ENCODE results near the gene CLDN6. TPM values are rescaled to one million over a fixed set of nuclear protein-coding genes. Genes with fewer than 3 reads are reported as not detected.

Gene CLDN6
- polyA plus RNA-seq, 1 experiment: 0.12 TPM

- peak overlapping the region; percentile 59 for H3K4me3 ChIP-seq (ENCODE audit: low read depth, low read length)
- H3K36me3 ChIP-seq (ENCODE audit: control insufficient read depth, insufficient read depth, low read length): peaks cover 28% of the 10 kb centered on the region
- DNase-seq (ENCODE audit: low read depth): peak; percentile 49
- ChIA-PET POLR2A (interaction anchor here (0.5 kb wide), 1 partner anchor 502 kb away, joined by 3 read pairs; no protein-coding TSS in a partner anchor), CTCF (interaction anchor here (0.8 to 6.3 kb wide), 6 partner anchors 8 to 155 kb away, joined by 3 to 78 read pairs (median 4); no protein-coding TSS in a partner anchor)
- no peaks in the 10 kb centered on the region for H3K27me3 ChIP-seq (ENCODE audit: control insufficient read depth, insufficient read depth, low read length)
- TF ChIP-seq CTCF (IDR thresholded peaks at IDR 0.05; ENCODE audit: insufficient read depth, low read depth, low read length): no peak
Measured at GRCh38 chr16:3023415-3023668, 5.4 kb upstream of the CLDN6 start.

- Histone ChIP-seq H3K36me3 (ENCODE audit: control insufficient read depth, insufficient read depth, low read length) (peaks cover 28% of the 10 kb centered on the region), H3K4me3 (ENCODE audit: low read depth, low read length) (peak overlapping the region; percentile 59), H3K27me3 (ENCODE audit: control insufficient read depth, insufficient read depth, low read length) (no peaks in the 10 kb centered on the region)
- ChIA-PET CTCF (interaction anchor here (0.8 to 6.3 kb wide), 7 partner anchors 9 to 155 kb away, joined by 3 to 78 read pairs (median 5); no protein-coding TSS in a partner anchor), POLR2A (interaction anchor here (0.5 kb wide), 1 partner anchor 502 kb away, joined by 3 read pairs; no protein-coding TSS in a partner anchor)
- no peak for DNase-seq (ENCODE audit: low read depth)
- no peak for TF ChIP-seq CTCF (IDR thresholded peaks at IDR 0.05; ENCODE audit: insufficient read depth, low read depth, low read length)
Measured at GRCh38 chr16:3022684-3023414, 4.9 kb upstream of the CLDN6 start.

- POLR2A ChIA-PET: interaction anchor here (0.6 to 1.0 kb wide), 2 partner anchors 113 to 702 kb away, joined by 4 to 15 read pairs; partner anchors contain the start of gene ZNF213
- H3K27me3 ChIP-seq (ENCODE audit: control insufficient read depth, insufficient read depth, low read length): no peaks in the 10 kb centered on the region
- CTCF ChIA-PET: interaction anchor here (1.2 to 6.3 kb wide), 6 partner anchors 9 to 154 kb away, joined by 4 to 78 read pairs (median 10); no protein-coding TSS in a partner anchor
- no peak for TF ChIP-seq CTCF (IDR thresholded peaks at IDR 0.05; ENCODE audit: insufficient read depth, low read depth, low read length)
- peaks cover 26% of the 10 kb centered on the region for H3K36me3 ChIP-seq (ENCODE audit: control insufficient read depth, insufficient read depth, low read length)
- peak; percentile 75 for DNase-seq (ENCODE audit: low read depth)
- peak overlapping the region; percentile 97 for H3K4me3 ChIP-seq (ENCODE audit: low read depth, low read length)
Measured at GRCh38 chr16:3022208-3022683, 4.3 kb upstream of the CLDN6 start.

- peak; percentile 55 for TF ChIP-seq CTCF (IDR thresholded peaks at IDR 0.05; ENCODE audit: insufficient read depth, low read depth, low read length)
- peak overlapping the region; percentile 97 for H3K4me3 ChIP-seq (ENCODE audit: low read depth, low read length)
- DNase-seq (ENCODE audit: low read depth): peak; percentile 68
- CTCF ChIA-PET: interaction anchor here (1.6 to 6.3 kb wide), 6 partner anchors 10 to 153 kb away, joined by 5 to 78 read pairs (median 14); no protein-coding TSS in a partner anchor
- POLR2A ChIA-PET: interaction anchor here (0.6 to 1.1 kb wide), 3 partner anchors 14 to 702 kb away, joined by 3 to 15 read pairs (median 4); partner anchors contain the start of gene ZNF213
- H3K27me3 ChIP-seq (ENCODE audit: control insufficient read depth, insufficient read depth, low read length): no peaks in the 10 kb centered on the region
- peaks cover 20% of the 10 kb centered on the region for H3K36me3 ChIP-seq (ENCODE audit: control insufficient read depth, insufficient read depth, low read length)
Measured at GRCh38 chr16:3021449-3022207, 3.6 kb upstream of the CLDN6 start.
